GM12872 (cell line): ENCODE measurements around the gene SSBP1.

ENCODE experiments used
- CTCF ChIP-seq: IDR thresholded peaks from 3 replicates; pipeline ENCODE4 v1.5.1; 2011; ENCODE audit warnings: low read depth, mild to moderate bottlenecking, low read length, moderate library complexity; ENCODE audit not compliant: insufficient read depth

Gene SSBP1

GRCh38 chr7:141729020-141729419 lies 9.1 kb upstream of the SSBP1 start:
- TF ChIP-seq CTCF: no peak

- TF ChIP-seq CTCF: no peak
Measured at GRCh38 chr7:141731476-141732149, 6.5 kb upstream of the SSBP1 start.

- TF ChIP-seq CTCF: no peak
Measured at GRCh38 chr7:141737118-141737835, 881 bp upstream of the SSBP1 start.

GRCh38 chr7:141738592-141739013 lies 445 bp downstream of the SSBP1 start:
- TF ChIP-seq CTCF: no peak

- TF ChIP-seq CTCF: no peak
Measured at GRCh38 chr7:141739250-141739649, 1.1 kb downstream of the SSBP1 start.

- TF ChIP-seq CTCF: no peak
Measured at GRCh38 chr7:141742229-141742628, 4.1 kb downstream of the SSBP1 start.

- no peak for TF ChIP-seq CTCF
Measured at GRCh38 chr7:141744131-141744530, 6.0 kb downstream of the SSBP1 start.
